K562 (cell line): ENCODE measurements around the gene TTC27. TPM values are rescaled to one million over a fixed set of nuclear protein-coding genes. Genes with fewer than 3 reads are reported as not detected.

Experiments
- CCNT2 ChIP-seq: IDR thresholded peaks from 2 replicates; pipeline ENCODE4 v1.6.1; 2011; ENCODE audit warnings: borderline replicate concordance, low read depth, mild to moderate bottlenecking, moderate library complexity, mixed read lengths, low read length; ENCODE audit not compliant: insufficient read length; ENCODE audit errors: extremely low read depth
- CHD2 ChIP-seq: IDR thresholded peaks from 2 replicates; pipeline ENCODE4 v1.6.1; 2011; ENCODE audit warnings: low read depth, low read length
- FOXK2 ChIP-seq, 2 experiments: fragments of 450-650 bp; IDR thresholded peaks in 1 of 2; conservative IDR thresholded peaks in 1 of 2; 2 replicates each; pipeline ENCODE4 v1.6.1; 2016; ENCODE audit warnings: low read depth in 2 of 2, mild to moderate bottlenecking in 1 of 2
- FOXM1 ChIP-seq, 2 experiments: fragments of 450-650 bp in 1 of 2; sonication (generic) in 1 of 2; formaldehyde crosslinking in 1 of 2; IDR thresholded peaks; 2 replicates each; pipeline versions ENCODE4 v1.6.1 to v1.9.0; 2017 to 2022; ENCODE audit warnings: low read depth in 2 of 2, mild to moderate bottlenecking in 2 of 2, missing genetic modification reagents in 1 of 2, moderate library complexity in 1 of 2
- FUS ChIP-seq: fragments of 200-400 bp; formaldehyde crosslinking; optimal IDR thresholded peaks from 2 replicates; pipeline ENCODE3; 2017; ENCODE audit warnings: low read depth, low read length
- HNRNPL ChIP-seq: fragments of 200-400 bp; formaldehyde crosslinking; IDR thresholded peaks from 2 replicates; pipeline ENCODE4 v1.6.1; 2017; ENCODE audit warnings: low read depth, mild to moderate bottlenecking, low read length
- NBN ChIP-seq: fragments of 450-650 bp; IDR thresholded peaks from 2 replicates; pipeline ENCODE4 v1.6.1; 2016; ENCODE audit warnings: low read depth, mild to moderate bottlenecking
- PPARD ChIP-seq: fragments of 250-450 bp; sonication (Bioruptor Pico); IDR thresholded peaks from 2 replicates; pipeline ENCODE4 v1.8.0; 2022; ENCODE audit warnings: inconsistent platforms, mild to moderate bottlenecking, moderate library complexity
- SP2 ChIP-seq: IDR thresholded peaks from 2 replicates; pipeline ENCODE4 v1.6.1; 2011; ENCODE audit warnings: mild to moderate bottlenecking, low read depth, low read length, moderate library complexity; ENCODE audit not compliant: poor library complexity, severe bottlenecking; ENCODE audit errors: extremely low read depth
- U2AF1 ChIP-seq: fragments of 200-400 bp; formaldehyde crosslinking; optimal IDR thresholded peaks from 2 replicates; pipeline ENCODE3; 2017; ENCODE audit warnings: mild to moderate bottlenecking, low read depth, low read length, moderate library complexity
- U2AF2 ChIP-seq: fragments of 200-400 bp; formaldehyde crosslinking; optimal IDR thresholded peaks from 2 replicates; pipeline ENCODE3; 2017; ENCODE audit warnings: low read depth, mild to moderate bottlenecking, low read length
- ZFX ChIP-seq: sonication (generic); formaldehyde crosslinking; IDR thresholded peaks from 2 replicates; pipeline ENCODE4 v1.8.0; 2022; ENCODE audit warnings: mild to moderate bottlenecking, missing genetic modification reagents, moderate library complexity
- ZNF175 ChIP-seq: fragments of 200-800 bp; sonication (Bioruptor generic); IDR thresholded peaks from 2 replicates; pipeline ENCODE4 v1.6.1; 2016; ENCODE audit warnings: low read depth, mild to moderate bottlenecking, missing genetic modification characterization, missing compliant biosample characterization
- polyA plus RNA-seq, 8 experiments: library from polyadenylated mRNA; depleted of rRNA in 4 of 8; stranded (reverse) in 5 of 8; unstranded in 3 of 8; fragments of >200 nt; fragmentation: Nextera tagmentation in 2 of 8; fragmentation: Illumina TruSeq in 1 of 8; extraction: Ambion mirVana in 2 of 8; extraction: Trizol in 1 of 8; gene quantifications; 2 replicates each; pipeline versions ENCODE4 v1.2.1 to v1.2.3, GENCODE V29; 2011 to 2014; ENCODE audit warnings: inconsistent platforms in 1 of 8, missing spikeins in 1 of 8
- total RNA-seq, 7 experiments: library from RNA; depleted of rRNA in 6 of 7; stranded (reverse); fragments of >200 nt in 6 of 7; fragmentation: Illumina TruSeq in 2 of 7; extraction: Trizol in 2 of 7; gene quantifications; 2 replicates each; pipeline versions ENCODE4 v1.2.1 to v1.2.3, GENCODE V29; 2011 to 2021; ENCODE audit warnings: low replicate concordance in 1 of 7
- TF ChIP-seq, protein P1 (sequence below): fragments of 450-650 bp; IDR thresholded peaks from 2 replicates; pipeline ENCODE4 v1.6.1; 2016; ENCODE audit warnings: borderline replicate concordance
- TF ChIP-seq, protein P2 (sequence below), 2 experiments: IDR thresholded peaks in 1 of 2; conservative IDR thresholded peaks in 1 of 2; 2 replicates each; pipeline ENCODE4 v1.6.1; 2016; ENCODE audit warnings: low read depth in 2 of 2, mild to moderate bottlenecking in 1 of 2, missing compliant biosample characterization in 1 of 2, missing genetic modification characterization in 1 of 2, moderate library complexity in 1 of 2
- TF ChIP-seq, protein P3 (sequence below): sonication (generic); formaldehyde crosslinking; IDR thresholded peaks from 2 replicates; pipeline ENCODE4 v1.8.0; 2022; ENCODE audit warnings: mild to moderate bottlenecking, missing genetic modification reagents
- TF ChIP-seq, protein P4 (sequence below): sonication (generic); formaldehyde crosslinking; IDR thresholded peaks from 2 replicates; pipeline ENCODE4 v1.8.1; 2023; ENCODE audit warnings: mild to moderate bottlenecking, missing genetic modification reagents

TTC27 gene
- total and polyA plus RNA-seq, 9 of the 15 experiments (the other 6 are each of a cell fraction or from before 2014, with no cell fraction given): 44.3 to 93.4 (median 57.3) TPM

DNA sequence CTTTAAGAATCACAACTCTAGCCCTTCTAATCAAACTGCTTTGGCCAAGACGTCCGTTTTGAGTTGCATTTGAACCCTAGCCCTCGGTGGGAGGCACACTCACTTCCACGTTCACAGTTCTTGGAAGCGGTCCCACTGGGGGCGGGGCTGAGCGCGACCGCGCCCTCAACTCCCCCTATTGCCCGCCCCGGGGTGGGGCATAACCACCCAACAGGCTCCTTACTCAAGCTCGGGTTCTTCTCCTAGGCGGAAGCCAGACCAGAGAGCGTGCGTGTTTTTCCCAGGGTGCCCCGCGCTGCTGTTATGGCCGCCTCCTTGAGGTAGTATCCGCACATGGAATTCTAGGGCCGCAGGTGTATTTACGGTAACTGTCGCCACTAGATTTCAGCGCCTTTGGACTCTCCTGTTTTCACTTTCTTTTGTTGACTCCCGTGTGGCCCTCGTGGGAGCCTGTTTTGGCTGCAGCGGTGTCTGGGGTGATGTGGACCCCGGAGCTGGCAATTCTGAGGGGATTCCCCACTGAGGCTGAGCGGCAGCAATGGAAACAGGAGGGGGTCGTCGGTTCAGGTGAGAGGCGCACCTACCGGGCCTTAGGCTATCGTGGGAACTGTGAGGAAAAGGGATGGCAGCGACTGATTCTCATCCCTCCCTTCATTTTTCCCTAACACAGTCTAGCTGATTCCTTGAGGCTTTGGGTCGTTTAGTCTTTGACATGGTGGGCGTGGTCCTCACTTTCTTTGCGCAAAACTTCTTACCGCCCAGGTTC lies at the start of gene TTC27 (continued):
- no peak for TF ChIP-seq PPARD (CRISPR knock-in tag)
- TF ChIP-seq CHD2: no peak
- TF ChIP-seq SP2: no peak
- no peak for TF ChIP-seq U2AF1
- TF ChIP-seq, protein P1, sequence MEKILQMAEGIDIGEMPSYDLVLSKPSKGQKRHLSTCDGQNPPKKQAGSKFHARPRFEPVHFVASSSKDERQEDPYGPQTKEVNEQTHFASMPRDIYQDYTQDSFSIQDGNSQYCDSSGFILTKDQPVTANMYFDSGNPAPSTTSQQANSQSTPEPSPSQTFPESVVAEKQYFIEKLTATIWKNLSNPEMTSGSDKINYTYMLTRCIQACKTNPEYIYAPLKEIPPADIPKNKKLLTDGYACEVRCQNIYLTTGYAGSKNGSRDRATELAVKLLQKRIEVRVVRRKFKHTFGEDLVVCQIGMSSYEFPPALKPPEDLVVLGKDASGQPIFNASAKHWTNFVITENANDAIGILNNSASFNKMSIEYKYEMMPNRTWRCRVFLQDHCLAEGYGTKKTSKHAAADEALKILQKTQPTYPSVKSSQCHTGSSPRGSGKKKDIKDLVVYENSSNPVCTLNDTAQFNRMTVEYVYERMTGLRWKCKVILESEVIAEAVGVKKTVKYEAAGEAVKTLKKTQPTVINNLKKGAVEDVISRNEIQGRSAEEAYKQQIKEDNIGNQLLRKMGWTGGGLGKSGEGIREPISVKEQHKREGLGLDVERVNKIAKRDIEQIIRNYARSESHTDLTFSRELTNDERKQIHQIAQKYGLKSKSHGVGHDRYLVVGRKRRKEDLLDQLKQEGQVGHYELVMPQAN: peak; percentile 100
- TF ChIP-seq, protein P2, sequence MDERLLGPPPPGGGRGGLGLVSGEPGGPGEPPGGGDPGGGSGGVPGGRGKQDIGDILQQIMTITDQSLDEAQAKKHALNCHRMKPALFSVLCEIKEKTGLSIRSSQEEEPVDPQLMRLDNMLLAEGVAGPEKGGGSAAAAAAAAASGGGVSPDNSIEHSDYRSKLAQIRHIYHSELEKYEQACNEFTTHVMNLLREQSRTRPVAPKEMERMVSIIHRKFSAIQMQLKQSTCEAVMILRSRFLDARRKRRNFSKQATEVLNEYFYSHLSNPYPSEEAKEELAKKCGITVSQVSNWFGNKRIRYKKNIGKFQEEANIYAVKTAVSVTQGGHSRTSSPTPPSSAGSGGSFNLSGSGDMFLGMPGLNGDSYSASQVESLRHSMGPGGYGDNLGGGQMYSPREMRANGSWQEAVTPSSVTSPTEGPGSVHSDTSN (CRISPR knock-in tag; IDR thresholded peaks at IDR 0.05; ENCODE audit: low read depth): no peak
- TF ChIP-seq, protein P2 (tag; conservative IDR thresholded peaks at IDR 0.05; ENCODE audit: low read depth): no peak
- TF ChIP-seq ZNF175 (CRISPR knock-in tag): no peak
- TF ChIP-seq FOXK2 (conservative IDR thresholded peaks at IDR 0.05 in 1 of 2, IDR thresholded peaks at IDR 0.05 in 1 of 2; ENCODE audit: low read depth in 2 of 2): peak; percentile 93 to 94
- peak; percentile 73 for TF ChIP-seq ZFX
- TF ChIP-seq U2AF2: no peak
- TF ChIP-seq NBN: peak; percentile 62
- no peak for TF ChIP-seq HNRNPL
- peak; percentile 65 for TF ChIP-seq CCNT2
- no peak for TF ChIP-seq FUS
- TF ChIP-seq, protein P3, sequence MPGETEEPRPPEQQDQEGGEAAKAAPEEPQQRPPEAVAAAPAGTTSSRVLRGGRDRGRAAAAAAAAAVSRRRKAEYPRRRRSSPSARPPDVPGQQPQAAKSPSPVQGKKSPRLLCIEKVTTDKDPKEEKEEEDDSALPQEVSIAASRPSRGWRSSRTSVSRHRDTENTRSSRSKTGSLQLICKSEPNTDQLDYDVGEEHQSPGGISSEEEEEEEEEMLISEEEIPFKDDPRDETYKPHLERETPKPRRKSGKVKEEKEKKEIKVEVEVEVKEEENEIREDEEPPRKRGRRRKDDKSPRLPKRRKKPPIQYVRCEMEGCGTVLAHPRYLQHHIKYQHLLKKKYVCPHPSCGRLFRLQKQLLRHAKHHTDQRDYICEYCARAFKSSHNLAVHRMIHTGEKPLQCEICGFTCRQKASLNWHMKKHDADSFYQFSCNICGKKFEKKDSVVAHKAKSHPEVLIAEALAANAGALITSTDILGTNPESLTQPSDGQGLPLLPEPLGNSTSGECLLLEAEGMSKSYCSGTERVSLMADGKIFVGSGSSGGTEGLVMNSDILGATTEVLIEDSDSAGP (CRISPR knock-in tag): no peak
- TF ChIP-seq, protein P4, sequence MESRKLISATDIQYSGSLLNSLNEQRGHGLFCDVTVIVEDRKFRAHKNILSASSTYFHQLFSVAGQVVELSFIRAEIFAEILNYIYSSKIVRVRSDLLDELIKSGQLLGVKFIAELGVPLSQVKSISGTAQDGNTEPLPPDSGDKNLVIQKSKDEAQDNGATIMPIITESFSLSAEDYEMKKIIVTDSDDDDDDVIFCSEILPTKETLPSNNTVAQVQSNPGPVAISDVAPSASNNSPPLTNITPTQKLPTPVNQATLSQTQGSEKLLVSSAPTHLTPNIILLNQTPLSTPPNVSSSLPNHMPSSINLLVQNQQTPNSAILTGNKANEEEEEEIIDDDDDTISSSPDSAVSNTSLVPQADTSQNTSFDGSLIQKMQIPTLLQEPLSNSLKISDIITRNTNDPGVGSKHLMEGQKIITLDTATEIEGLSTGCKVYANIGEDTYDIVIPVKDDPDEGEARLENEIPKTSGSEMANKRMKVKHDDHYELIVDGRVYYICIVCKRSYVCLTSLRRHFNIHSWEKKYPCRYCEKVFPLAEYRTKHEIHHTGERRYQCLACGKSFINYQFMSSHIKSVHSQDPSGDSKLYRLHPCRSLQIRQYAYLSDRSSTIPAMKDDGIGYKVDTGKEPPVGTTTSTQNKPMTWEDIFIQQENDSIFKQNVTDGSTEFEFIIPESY (CRISPR knock-in tag): no peak
- no peak for TF ChIP-seq FOXM1 (IDR thresholded peaks at IDR 0.05; ENCODE audit: low read depth)
- TF ChIP-seq FOXM1 (CRISPR knock-in tag; IDR thresholded peaks at IDR 0.05; ENCODE audit: low read depth): no peak
